HG03135 (cell line): Measurements from ENCODE around the gene NFKB2.
A peak's percentile ranks its signal among the peaks of the same experiment; 100 is the strongest.

Experiments
- ATAC-seq: cut with Tn5 transposase; IDR thresholded peaks from one replicate; pipeline ENCODE4 v1.9.1; 2021; ENCODE audit warnings: mild to moderate bottlenecking, moderate library complexity; ENCODE audit not compliant: unreplicated experiment

NFKB2 gene

DNA sequence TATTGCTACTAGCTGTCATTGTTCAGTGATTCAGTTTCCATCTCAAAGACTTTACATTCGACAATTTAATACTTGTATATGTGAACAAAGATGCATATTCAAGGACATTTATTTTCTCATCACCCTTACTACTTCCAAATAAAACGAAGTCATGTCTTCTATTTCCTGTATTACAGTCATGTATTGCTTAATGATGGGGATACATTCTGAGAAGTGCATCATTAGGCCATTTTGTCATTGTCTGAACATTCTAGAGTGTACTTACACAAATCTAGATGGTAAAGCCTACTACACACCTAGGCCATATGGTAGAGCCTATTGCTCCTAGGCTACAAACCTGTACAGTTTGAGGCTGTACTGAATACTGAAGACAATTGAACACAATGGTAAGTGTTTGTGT is 49.3 kb downstream of the NFKB2 start:
- no peak for ATAC-seq

DNA sequence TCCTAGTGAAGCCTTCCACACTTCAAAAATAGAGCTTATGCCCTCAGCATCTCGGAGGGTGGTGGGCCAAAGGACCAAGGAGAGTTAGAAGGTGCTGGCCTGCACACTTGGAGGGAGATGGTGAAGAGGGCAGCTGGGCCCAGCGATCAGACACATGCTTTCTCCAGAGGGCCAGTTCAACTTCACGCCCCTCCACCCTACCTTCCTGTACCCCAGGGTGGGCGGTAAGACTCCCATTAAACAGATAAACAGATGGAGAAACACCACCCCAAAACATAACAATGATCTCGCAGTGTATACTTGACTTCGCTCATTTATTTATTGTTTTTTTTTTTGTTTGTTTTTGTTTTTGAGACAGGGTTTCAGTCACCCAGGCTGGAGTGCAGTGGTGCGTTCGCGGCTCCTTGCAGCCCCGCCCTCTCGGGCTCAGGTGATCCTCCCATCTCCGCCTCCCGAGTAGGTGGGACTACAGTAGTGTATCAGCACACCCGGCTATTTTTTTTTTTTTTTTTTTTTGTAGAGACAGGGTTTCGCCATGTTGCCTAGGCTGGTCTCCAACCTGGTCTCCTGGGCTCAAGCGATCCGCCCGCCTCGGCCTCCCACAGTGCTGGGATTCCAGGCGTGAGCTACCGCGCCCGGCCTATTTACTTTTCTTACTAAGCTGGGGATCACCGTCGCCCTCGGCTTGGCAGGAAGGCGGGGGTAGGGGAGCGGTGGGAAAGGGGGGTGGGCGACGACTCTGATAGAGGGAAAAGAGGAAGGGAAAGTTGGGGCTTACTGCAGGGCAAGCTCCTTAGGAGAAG is 54.0 kb downstream of the NFKB2 start:
- peak; percentile 49 for ATAC-seq

DNA sequence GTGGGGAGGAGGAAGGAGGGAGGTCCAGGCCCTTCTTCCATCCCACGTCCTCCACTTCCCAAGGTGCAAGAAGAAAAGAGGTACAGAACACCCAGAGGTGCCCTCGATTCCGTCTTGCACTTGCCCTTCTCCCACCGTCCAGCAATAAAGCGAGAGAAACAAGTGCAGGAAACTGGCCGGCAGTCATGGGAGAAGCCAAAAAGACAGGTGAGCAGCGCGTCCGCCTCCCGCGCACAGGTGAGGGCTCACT is 54.5 kb downstream of the NFKB2 start:
- ATAC-seq: no peak

DNA sequence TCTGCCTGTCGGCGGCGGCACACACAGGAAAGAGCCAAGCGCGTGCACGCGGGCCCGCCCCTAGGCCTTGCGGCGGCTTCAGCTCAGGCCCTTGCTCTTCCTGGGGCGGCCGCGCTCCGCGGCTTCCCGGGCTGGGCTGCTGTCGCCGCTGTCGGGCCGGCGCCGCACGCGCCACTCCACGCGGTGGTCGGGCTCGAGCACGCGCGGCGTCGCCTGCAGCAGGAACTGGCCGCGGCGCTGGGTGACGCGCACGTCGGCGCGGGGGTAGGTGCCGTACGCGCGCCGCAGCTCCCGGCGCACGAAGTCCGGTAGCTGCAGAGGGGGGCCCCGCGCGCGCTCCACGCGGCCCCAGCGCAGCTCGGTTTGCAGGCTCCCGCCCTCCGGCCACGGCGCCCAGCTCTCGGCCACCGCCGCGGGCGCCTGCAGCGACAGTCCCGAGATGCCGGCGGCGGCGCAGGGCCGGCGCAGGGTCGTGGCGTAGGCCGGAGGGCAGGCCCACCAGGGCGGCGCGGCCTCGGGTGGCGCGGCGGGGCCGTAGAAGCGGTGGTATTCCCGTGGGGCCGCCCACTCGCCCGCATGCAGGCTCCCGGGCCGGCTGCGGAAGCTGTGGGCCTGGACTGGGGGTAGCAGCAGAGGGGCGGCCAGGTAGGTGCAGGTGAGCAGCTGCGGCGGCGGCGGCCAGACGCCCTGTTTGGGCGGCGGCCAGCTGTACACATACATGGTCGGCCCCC is 55.0 kb downstream of the NFKB2 start:
- ATAC-seq: peak; percentile 68

DNA sequence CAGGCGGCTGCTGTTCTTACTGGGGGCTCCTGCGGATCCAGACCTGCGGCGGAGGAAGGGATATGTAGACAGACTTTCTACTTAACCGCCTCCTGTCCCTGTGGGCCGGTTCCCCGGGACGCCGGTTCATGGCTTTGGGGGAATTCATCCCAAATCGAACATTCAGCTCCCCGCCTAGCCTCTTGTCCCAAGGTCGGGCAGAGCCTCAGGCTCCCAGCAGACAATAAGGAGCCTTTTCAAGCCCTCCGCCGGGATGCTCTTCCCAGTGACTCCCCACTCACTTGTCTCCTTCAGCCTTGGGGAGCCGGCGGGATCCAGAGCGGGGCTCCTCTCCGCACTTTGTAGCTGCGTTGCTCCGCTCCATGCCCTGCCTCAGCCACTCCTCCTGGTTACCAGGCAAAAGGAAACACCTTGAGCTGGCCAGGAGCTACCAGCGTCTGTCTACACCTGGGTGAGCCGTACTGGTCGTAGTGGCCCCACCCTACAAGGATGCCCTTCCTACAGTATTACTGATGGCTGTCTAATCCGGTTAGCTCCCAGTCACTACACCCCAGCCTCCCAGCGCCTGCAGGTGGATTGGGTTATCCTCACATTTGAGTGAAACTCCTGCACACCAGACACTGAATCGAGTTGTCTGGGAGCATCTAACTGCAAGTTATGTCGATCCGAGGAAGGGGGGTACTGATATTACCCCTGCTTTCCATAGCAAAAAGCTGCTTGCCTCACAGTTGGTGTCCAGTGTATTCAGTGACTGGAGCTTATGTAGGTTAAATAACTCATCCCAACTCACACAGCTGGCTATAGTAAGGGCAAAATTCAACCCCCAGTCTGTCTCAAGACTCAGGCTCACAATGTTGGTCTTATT is 55.8 kb downstream of the NFKB2 start, which contains the start of gene C10orf95:
TSS of gene C10orf95 (minus strand) at position 439 of the 865 bp plus-strand sequence. CDS start 450 bp downstream, outside the sequence.
- no peak for ATAC-seq
